Mesenchymal stem cell (in vitro differentiated cells and primary cell): ENCODE measurements around the gene LAMB3.

Experiments
- DNase-seq: peaks from one replicate; pipeline ENCODE4 v3.0.0-alpha.2; 2013
- H2AFZ ChIP-seq: one replicate; pipeline ENCODE4 v1.6.1; 2013; ENCODE audit warnings: low read depth, mild to moderate bottlenecking, control low read depth, inconsistent platforms, low read length, moderate library complexity
- H2AK5ac ChIP-seq: 2 replicates; pipeline ENCODE4 v1.6.1; 2013; ENCODE audit warnings: low read length, moderate library complexity, mild to moderate bottlenecking, inconsistent platforms; ENCODE audit not compliant: severe bottlenecking
- H2BK120ac ChIP-seq: one replicate; pipeline ENCODE4 v1.6.1; 2013; ENCODE audit warnings: low read depth, mild to moderate bottlenecking, inconsistent platforms, low read length, moderate library complexity
- H2BK12ac ChIP-seq, 2 experiments: one replicate each; pipeline ENCODE4 v1.6.1; 2013; ENCODE audit warnings: inconsistent platforms in 2 of 2, low read length in 2 of 2, mild to moderate bottlenecking in 2 of 2, moderate library complexity in 2 of 2, control low read depth in 1 of 2
- H2BK15ac ChIP-seq: one replicate; pipeline ENCODE4 v1.6.1; 2013; ENCODE audit warnings: mild to moderate bottlenecking, low read depth, inconsistent platforms; ENCODE audit not compliant: poor library complexity, severe bottlenecking
- H2BK5ac ChIP-seq: 2 replicates; pipeline ENCODE4 v1.6.1; 2013; ENCODE audit warnings: low read depth, mild to moderate bottlenecking, low read length, control low read depth, inconsistent platforms; ENCODE audit not compliant: poor library complexity, severe bottlenecking
- H3K14ac ChIP-seq, 2 experiments: one replicate each; pipeline ENCODE4 v1.6.1; 2013; ENCODE audit warnings: inconsistent platforms in 2 of 2, low read length in 2 of 2, control low read depth in 1 of 2, mild to moderate bottlenecking in 1 of 2, moderate library complexity in 1 of 2
- H3K18ac ChIP-seq, 2 experiments: one replicate each; pipeline ENCODE4 v1.6.1; 2013; ENCODE audit warnings: inconsistent platforms in 2 of 2, low read length in 2 of 2, control low read depth in 1 of 2, low read depth in 1 of 2, mild to moderate bottlenecking in 1 of 2
- H3K23ac ChIP-seq, 2 experiments: one replicate each; pipeline ENCODE4 v1.6.1; 2013; ENCODE audit warnings: inconsistent platforms in 2 of 2, low read length in 2 of 2, mild to moderate bottlenecking in 2 of 2, moderate library complexity in 2 of 2, control low read depth in 1 of 2
- H3K27ac ChIP-seq: 2 replicates; pipeline ENCODE4 v1.5.1; 2013; ENCODE audit warnings: mild to moderate bottlenecking, moderate library complexity, low read length, control low read depth, inconsistent platforms; ENCODE audit not compliant: poor library complexity, severe bottlenecking
- H3K27me3 ChIP-seq, 2 experiments: 2 replicates each; pipeline versions ENCODE4 v1.6.1 to v1.7.0; 2013; ENCODE audit warnings: low read length in 2 of 2, mild to moderate bottlenecking in 2 of 2, moderate library complexity in 2 of 2, control low read depth in 1 of 2, inconsistent platforms in 1 of 2; ENCODE audit not compliant: control insufficient read depth in 1 of 2, insufficient read depth in 1 of 2
- H3K36me3 ChIP-seq, 2 experiments: 2 replicates each; pipeline versions ENCODE4 v1.6.1 to v1.7.0; 2013; ENCODE audit warnings: low read length in 2 of 2, control low read depth in 1 of 2, inconsistent platforms in 1 of 2, low read depth in 1 of 2, mild to moderate bottlenecking in 1 of 2; ENCODE audit not compliant: insufficient read depth in 2 of 2, control insufficient read depth in 1 of 2
- H3K4ac ChIP-seq, 2 experiments: one replicate each; pipeline ENCODE4 v1.6.1; 2013; ENCODE audit warnings: inconsistent platforms in 2 of 2, low read length in 2 of 2, mild to moderate bottlenecking in 2 of 2, moderate library complexity in 2 of 2, control low read depth in 1 of 2, low read depth in 1 of 2
- H3K4me1 ChIP-seq: 2 replicates; pipeline ENCODE4 v1.6.1; 2013; ENCODE audit warnings: low read depth, low read length, control low read depth; ENCODE audit not compliant: control insufficient read depth, insufficient read depth
- H3K4me2 ChIP-seq: 2 replicates; pipeline ENCODE4 v1.6.1; 2013; ENCODE audit warnings: low read length, mild to moderate bottlenecking, inconsistent platforms; ENCODE audit not compliant: poor library complexity, severe bottlenecking
- H3K4me3 ChIP-seq, 2 experiments: 2 replicates each; pipeline versions ENCODE4 v1.5.1 to v1.7.0; 2013; ENCODE audit warnings: low read length in 2 of 2, mild to moderate bottlenecking in 2 of 2, control low read depth in 1 of 2, low read depth in 1 of 2; ENCODE audit not compliant: insufficient read depth in 1 of 2
- H3K79me1 ChIP-seq: replicated peaks from 2 replicates; pipeline ENCODE4 v1.6.1; 2013; ENCODE audit warnings: mild to moderate bottlenecking, control low read depth, low read length, inconsistent platforms; ENCODE audit not compliant: poor library complexity, severe bottlenecking
- H3K9ac ChIP-seq: 2 replicates; pipeline ENCODE4 v1.7.0; 2013; ENCODE audit warnings: mild to moderate bottlenecking, low read length, moderate library complexity
- H3K9me3 ChIP-seq: 2 replicates; pipeline ENCODE4 v1.7.0; 2013; ENCODE audit warnings: mild to moderate bottlenecking, low read length; ENCODE audit not compliant: control insufficient read depth
- H4K8ac ChIP-seq: one replicate; pipeline ENCODE4 v1.6.1; 2013; ENCODE audit warnings: inconsistent platforms, mild to moderate bottlenecking, low read length, moderate library complexity
- H4K91ac ChIP-seq: one replicate; pipeline ENCODE4 v1.6.1; 2013; ENCODE audit warnings: mild to moderate bottlenecking, low read length, inconsistent platforms
- WGBS: methylation state at CpG from one replicate; pipeline ENCODE4 v1.1.7; 2013; ENCODE audit warnings: mixed read lengths; 5-methylcytosine and 5-hydroxymethylcytosine counted together

Gene LAMB3

DNA sequence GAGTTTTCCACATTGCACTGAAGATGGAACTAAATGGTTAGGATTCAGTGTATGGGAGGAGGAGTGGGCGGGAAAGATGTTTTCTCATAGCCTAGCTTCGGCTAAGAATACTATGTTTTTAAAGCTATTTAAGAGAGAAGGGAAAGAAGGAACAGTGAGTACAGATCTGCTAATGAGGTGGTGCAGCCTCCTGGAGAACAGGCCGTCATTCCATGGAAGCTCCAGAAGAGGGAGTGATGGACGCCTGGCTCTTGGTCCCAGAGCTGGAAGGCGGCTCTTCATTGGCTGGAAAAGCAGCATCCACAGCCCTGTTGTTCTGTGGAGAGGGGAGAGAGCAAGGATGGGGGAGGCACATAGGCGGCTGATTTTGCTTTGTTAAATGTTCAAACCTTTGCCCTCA lies 61.8 kb downstream of the LAMB3 start:
- Histone ChIP-seq H3K79me1 (no peaks in the 10 kb centered on the region), H3K4ac (no peak overlapping the region), H2BK12ac (no peak overlapping the region), H3K9ac (no peak overlapping the region), H2BK15ac (no peak overlapping the region), H3K27ac (no peak overlapping the region), H4K91ac (no peak overlapping the region), H3K14ac (no peak overlapping the region), H3K36me3 (no peaks in the 10 kb centered on the region), H2BK5ac (no peak overlapping the region), H4K8ac (no peak overlapping the region), H3K9me3 (no peaks in the 10 kb centered on the region), H2AK5ac (no peak overlapping the region), H2BK120ac (no peak overlapping the region), H3K4me1 (peaks cover 5% of the 10 kb centered on the region), H3K23ac (no peak overlapping the region), H3K4me3 (no peak overlapping the region), H2AFZ (no peak overlapping the region), H3K4me2 (no peak overlapping the region), H3K27me3 (peaks cover 0 to 69% of the 10 kb centered on the region in 2 experiments), H3K18ac (no peak overlapping the region)
- 56% methylated on average over 6 of the region's 6 CpGs for WGBS
- peak; percentile 42 for DNase-seq

DNA sequence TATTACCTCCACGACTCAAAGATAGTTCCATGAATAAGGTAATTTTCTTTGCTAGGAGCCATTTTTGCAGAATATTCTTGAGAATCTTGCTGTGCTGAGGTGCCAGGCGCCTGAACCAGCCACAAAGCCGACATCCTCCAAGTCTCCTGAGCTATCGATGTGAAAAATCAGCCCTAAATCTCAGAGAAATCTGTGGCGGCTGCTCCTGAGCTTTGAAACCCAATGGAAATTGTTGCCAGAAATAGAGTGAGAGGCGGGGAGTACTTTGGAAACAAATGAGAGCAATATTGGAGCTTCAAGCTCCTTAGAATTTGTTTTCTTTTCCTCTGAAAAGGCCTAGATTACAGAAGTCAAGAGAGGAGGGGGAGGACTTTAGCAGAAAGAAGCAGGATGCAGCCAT lies 62.4 kb downstream of the LAMB3 start:
- Histone ChIP-seq H2BK12ac (no peak overlapping the region), H3K36me3 (no peaks in the 10 kb centered on the region), H3K9me3 (no peaks in the 10 kb centered on the region), H2BK120ac (no peak overlapping the region), H3K4me1 (peaks cover 6% of the 10 kb centered on the region), H3K79me1 (no peaks in the 10 kb centered on the region), H3K4me3 (no peak overlapping the region), H2BK5ac (no peak overlapping the region), H4K8ac (no peak overlapping the region), H3K14ac (no peak overlapping the region), H3K4me2 (no peak overlapping the region), H2AK5ac (no peak overlapping the region), H3K4ac (no peak overlapping the region), H3K18ac (no peak overlapping the region), H3K9ac (no peak overlapping the region), H2BK15ac (no peak overlapping the region), H2AFZ (no peak overlapping the region), H3K23ac (no peak overlapping the region), H4K91ac (no peak overlapping the region), H3K27me3 (peaks cover 2 to 69% of the 10 kb centered on the region in 2 experiments), H3K27ac (no peak overlapping the region)
- no peak for DNase-seq
- WGBS: 89% methylated on average over 6 of the region's 6 CpGs

DNA sequence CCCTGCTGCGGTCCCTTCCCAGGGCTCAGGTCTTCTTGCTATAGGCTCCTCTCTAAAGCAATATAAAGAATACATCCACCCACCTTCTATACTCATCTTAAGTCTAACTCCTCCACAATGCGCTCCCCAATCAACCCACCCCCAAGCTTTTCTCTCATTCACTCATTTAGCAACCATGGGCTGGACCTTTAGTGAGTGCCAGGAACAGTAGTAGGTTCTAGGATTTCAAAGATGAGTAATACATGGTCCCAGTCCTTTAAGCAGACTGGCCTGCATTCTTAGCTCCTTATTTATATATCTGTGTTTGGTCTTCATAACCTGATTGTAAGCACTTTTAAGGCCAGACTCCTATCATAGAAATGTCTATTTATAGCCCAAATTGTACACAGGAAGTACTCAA lies 62.8 kb downstream of the LAMB3 start:
- peak overlapping the region in 1 of 2 experiments; percentile 55 for H2BK12ac ChIP-seq
- H3K27ac ChIP-seq: no peak overlapping the region
- no peak overlapping the region for H3K4ac ChIP-seq
- no peak overlapping the region for H3K4me3 ChIP-seq
- H3K4me1 ChIP-seq: peaks cover 6% of the 10 kb centered on the region
- no peak overlapping the region for H4K91ac ChIP-seq
- H3K79me1 ChIP-seq: no peaks in the 10 kb centered on the region
- peaks cover 6 to 70% of the 10 kb centered on the region in 2 experiments for H3K27me3 ChIP-seq
- H2AFZ ChIP-seq: no peak overlapping the region
- no peak overlapping the region for H4K8ac ChIP-seq
- no peaks in the 10 kb centered on the region for H3K9me3 ChIP-seq
- H2BK120ac ChIP-seq: no peak overlapping the region
- H2BK15ac ChIP-seq: no peak overlapping the region
- WGBS: 92% methylated on average over 2 of the region's 2 CpGs
- peak; percentile 26 for DNase-seq
- H3K23ac ChIP-seq: peak overlapping the region in 1 of 2 experiments; percentile 89
- no peak overlapping the region for H3K9ac ChIP-seq
- peak overlapping the region in 1 of 2 experiments; percentile 81 for H3K14ac ChIP-seq
- peak overlapping the region; percentile 58 to 73 for H3K18ac ChIP-seq
- H2AK5ac ChIP-seq: no peak overlapping the region
- no peak overlapping the region for H3K4me2 ChIP-seq
- H2BK5ac ChIP-seq: no peak overlapping the region
- H3K36me3 ChIP-seq: no peaks in the 10 kb centered on the region

DNA sequence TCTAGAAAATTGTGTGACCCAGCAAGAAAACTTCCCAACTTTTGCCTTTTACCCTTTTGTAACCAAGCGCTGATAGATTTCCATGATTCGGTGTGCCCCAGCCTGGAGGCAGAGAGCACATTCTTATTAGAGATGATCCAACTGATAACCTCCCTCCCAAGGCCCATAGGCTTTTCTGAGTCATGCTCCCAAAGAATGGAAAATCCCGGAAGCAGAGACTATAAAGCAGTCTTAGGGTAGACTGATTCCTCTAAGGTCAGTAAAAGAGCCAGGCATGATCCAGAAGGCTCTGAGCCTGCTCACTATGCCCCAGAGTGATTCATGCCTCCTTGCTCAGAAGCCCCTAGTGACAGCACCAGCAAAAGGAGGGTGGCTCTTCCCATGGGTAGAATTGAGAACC lies 64.4 kb downstream of the LAMB3 start:
- peaks cover 7 to 74% of the 10 kb centered on the region in 2 experiments for H3K27me3 ChIP-seq
- no peak overlapping the region for H4K8ac ChIP-seq
- WGBS: 38% methylated on average over 3 of the region's 3 CpGs
- no peak overlapping the region for H3K4me3 ChIP-seq
- no peaks in the 10 kb centered on the region for H3K36me3 ChIP-seq
- no peak overlapping the region for H2BK5ac ChIP-seq
- H3K9ac ChIP-seq: no peak overlapping the region
- H3K18ac ChIP-seq: peak overlapping the region in 1 of 2 experiments; percentile 72
- no peak overlapping the region for H2AFZ ChIP-seq
- H3K9me3 ChIP-seq: no peaks in the 10 kb centered on the region
- H3K4me2 ChIP-seq: no peak overlapping the region
- H3K14ac ChIP-seq: no peak overlapping the region
- H2BK120ac ChIP-seq: no peak overlapping the region
- no peak overlapping the region for H2BK15ac ChIP-seq
- H3K79me1 ChIP-seq: no peaks in the 10 kb centered on the region
- H3K27ac ChIP-seq: no peak overlapping the region
- no peak overlapping the region for H2AK5ac ChIP-seq
- DNase-seq: peak; percentile 91
- no peak overlapping the region for H3K4ac ChIP-seq
- no peak overlapping the region for H4K91ac ChIP-seq
- peaks cover 6% of the 10 kb centered on the region for H3K4me1 ChIP-seq
- H2BK12ac ChIP-seq: no peak overlapping the region
- no peak overlapping the region for H3K23ac ChIP-seq
